ENCODE measurements around the gene GYG2. TPM values are rescaled to one million over a fixed set of nuclear protein-coding genes. Genes with fewer than 3 reads are reported as not detected.
"Not testable (repeated sequence)": the region's sequence is repeated elsewhere in the genome, so short reads cannot be mapped to it uniquely, and the experiment has no call there.

The GYG2 gene
- polyA plus RNA-seq, 3 donors, result 15.2 to 18.1 (median 17.1) TPM

DNA sequence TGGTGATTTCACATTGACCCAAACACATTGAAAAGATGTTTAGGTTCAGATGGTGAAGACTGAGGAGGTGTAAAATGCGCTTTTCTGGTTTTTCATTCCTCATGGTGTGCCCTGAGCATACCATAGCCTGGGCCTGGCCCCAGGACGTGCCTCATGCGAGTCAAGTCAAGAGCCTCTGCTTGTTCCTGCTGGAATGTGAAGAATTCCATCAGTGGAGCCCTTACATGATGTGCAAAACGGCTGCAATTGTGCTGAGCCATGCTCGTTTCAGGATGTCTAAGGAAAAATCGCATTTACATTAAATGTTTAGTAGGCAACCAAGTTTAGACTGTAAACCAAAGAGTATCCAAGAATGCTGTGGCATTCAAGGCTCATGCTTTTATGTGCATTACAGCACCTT lies 34.9 kb downstream of the GYG2 start:
- no peak for DNase-seq (ENCODE audit: low read depth in 3 of 3, low spot score in 2 of 3)

DNA sequence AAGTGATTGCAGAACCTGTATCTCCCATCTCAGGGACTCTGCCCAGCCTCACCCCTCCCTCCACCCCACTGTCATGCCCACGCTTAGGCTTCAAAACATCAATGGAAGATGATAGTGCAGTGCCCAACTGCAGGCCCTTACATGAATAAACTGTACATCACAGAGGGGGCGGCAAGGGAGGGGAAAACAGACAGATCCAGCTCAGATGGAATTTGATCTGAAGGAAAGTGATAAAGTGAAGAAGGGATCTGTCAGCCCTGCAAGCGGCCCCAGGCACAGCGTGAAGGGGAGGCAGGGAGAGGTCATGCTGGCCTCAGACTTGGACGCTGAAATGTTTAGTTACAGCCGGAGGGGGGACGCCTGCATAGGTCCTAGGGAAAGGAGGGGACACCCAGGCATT lies 38.5 kb downstream of the GYG2 start:
- no peak for DNase-seq (ENCODE audit: low read depth in 3 of 3, low spot score in 2 of 3)

DNA sequence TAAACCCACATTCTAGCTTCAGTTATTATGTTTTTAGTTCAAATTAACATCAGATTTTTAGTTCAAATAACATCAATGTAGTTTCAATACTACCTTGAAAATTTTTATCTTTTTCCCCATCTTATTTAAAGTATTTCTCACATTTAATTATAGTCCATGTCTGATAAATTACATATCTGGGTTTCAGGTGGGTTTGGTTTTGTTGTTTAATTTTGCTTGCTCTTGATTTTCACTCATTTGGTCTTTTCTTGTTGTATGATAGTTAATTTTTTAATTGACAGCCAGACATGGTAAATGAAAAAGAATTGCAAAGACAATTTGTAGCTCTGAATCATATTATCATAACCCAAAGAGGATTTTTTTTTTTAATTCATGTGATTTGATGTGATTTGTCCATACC lies 41.9 kb downstream of the GYG2 start:
- no peak for DNase-seq (ENCODE audit: low read depth in 3 of 3, low spot score in 2 of 3)

DNA sequence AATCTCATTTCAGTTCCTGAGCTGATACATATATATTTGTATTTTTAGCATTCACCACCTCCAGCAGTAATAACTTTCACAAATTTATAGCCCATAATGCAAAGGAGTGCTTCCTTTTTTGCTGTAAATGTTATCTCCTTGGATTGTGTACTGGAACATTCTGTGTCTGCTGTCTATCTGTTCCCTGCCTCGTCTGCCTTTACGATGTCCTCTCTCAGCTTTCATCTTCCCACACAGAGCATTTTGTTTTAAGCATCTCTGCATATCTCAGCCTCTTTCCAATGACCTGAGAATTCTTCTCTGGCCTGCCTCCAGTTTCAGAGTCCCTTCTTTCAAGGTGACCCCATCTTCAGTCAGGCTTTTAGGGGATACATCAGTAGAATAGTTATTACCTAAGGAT lies 43.1 kb downstream of the GYG2 start:
- no peak for DNase-seq (ENCODE audit: low read depth in 3 of 3, low spot score in 2 of 3)

DNA sequence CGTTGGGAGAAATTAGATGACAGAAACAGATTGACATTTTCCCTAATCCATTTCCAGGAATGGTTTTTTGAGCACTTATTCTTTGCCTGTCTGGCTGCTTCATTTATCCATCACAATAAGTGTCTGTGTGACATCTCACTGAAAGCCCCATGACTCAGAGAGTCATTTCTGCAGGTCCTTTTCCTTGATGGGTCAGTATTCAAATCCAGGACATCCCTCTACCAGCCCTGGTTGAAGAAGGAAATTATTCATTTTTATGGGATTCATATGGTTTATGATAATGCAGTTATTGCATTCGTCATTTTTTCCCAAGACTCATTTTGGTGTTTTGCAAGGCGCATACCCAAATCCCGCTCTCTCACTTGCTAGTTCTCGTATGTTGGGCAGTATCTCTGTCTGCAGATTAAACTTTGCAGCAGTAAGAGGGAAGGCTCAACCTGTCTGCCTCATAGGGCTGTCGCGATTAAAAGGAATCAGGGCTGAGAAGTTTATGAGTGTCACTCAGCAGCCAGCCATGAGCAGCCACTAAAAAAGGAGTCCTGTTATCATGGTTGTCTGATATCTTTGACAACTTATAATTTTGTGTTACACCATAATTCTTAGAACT lies 44.0 kb downstream of the GYG2 start:
- no peak for DNase-seq (ENCODE audit: low read depth in 3 of 3, low spot score in 2 of 3)

DNA sequence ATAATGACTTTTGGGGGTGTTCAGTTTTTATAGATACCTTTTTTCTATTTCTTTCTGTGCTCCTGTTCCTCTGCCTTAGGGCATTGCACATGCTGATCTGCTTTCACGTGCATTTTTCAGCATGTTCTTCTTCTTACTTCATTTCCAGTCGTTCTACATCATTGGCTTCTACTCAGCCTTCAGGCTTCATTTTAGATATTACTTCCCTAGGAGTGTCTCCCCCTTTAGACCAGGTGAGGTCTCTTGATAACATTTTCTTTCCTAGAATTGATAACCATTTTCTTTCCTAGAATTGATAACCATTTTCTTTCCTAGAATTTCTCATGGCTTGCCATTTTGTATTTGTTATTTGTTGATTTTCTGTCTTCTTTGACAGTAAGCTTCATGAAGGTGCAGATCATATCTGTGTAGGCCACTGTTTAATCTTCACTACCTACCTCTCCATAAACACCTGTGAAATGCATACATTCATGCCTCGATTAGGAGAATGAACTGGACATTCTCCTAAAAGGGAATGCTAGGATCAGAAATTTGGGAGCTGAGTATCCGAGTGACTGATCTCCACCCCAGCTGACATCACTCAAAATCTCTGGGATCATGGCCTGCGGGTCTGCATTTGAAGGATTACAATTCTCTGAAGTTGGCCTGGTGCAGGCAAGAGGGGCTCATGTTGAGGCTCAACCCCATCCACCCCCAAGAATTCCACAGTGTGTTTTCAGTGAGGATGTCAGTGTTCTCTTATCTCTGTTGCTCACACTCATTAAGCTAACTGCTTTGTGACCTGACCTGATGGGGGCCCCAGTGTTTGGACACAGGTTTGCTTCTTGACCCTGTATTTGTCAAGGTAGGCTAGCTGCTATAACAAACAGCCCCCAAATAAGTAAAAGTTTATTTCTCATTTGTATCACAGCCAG lies 45.7 kb downstream of the GYG2 start:
- DNase-seq (ENCODE audit: low read depth in 3 of 3, low spot score in 2 of 3), result no peak

DNA sequence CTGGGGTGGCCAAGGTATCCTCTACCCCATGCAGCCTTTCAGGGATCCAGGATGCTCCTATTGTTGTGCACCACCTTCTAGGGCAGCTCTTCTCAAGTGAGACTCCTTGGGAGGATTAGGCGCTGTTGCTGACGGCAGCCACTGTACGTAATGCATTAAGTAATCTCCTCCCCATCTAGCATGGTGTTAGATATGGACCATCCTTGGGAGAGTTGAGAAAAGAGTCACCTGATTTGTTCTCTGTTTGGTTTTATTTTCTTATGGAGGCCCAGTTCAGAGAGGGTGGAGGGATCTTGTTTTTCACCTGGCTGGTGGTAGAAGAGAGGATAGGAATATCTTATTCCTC lies 46.4 kb downstream of the GYG2 start:
- no peak for DNase-seq (ENCODE audit: low read depth in 3 of 3, low spot score in 2 of 3)

DNA sequence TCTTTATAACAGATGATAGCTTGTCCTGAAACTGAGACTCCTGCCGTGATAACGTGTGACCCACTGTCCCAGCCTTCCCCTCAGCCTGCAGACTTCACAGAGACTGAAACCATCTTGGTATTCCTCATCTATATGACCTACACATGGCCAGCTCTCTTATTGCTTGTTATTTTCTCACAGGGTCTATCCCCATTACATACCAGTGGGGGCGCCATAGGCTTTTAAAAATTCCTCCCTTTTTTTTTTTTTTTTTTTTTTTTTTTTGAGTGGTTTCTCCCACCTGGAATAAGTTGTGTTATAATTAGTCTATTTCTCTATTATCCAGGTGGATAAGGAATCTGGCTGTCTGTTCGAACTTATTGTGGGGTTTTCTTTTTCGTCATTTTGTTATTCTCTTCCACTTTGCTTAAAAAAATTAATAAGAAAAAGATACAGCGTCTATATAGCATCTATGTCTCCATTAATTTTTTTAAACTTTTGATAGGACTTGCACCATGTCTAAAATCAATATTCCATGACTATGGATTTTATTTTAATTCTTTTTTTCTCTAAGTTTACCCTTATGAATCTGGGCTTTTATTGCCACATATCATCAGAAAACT lies 47.2 kb downstream of the GYG2 start:
- no peak for DNase-seq (ENCODE audit: low read depth in 3 of 3, low spot score in 2 of 3)

DNA sequence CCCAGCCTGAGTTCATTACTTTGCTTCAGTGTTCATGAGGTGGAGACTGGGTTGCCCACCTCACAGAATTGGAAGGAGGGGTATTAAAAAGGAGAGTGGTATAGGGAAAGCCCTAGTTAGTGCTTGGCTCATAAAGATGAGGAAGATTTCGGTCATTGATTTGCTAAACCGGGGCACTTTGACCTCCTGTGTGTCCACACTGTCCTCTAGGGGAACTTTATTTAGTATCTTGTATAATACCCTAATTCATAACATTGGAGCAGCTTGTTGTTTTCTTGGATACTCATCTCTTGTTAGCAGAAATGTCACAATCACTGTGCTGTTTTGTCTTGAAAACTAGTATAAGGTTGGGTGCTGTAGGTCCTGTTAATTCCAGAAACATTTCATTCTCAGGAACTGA lies 49.8 kb downstream of the GYG2 start:
- DNase-seq (ENCODE audit: low read depth in 3 of 3, low spot score in 2 of 3), result no peak

DNA sequence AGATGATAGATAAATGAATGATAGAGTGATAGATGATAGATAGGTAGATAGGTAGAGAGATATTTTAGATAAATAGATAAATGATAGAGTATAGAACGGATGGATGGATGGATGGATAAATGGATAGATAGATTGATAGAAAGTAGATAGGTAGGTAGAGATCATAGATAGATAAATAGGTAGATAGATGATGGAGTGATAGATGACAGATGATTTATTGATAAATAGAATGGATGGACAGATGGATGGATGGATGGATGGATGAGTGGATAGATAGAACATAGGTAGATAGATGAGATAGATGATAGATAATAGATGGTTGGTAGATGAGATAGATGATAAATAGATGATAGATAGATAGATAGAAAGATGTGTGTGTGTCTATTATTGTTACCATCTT lies 50.9 kb downstream of the GYG2 start:
- DNase-seq (ENCODE audit: low read depth in 3 of 3, low spot score in 2 of 3), result no peak

DNA sequence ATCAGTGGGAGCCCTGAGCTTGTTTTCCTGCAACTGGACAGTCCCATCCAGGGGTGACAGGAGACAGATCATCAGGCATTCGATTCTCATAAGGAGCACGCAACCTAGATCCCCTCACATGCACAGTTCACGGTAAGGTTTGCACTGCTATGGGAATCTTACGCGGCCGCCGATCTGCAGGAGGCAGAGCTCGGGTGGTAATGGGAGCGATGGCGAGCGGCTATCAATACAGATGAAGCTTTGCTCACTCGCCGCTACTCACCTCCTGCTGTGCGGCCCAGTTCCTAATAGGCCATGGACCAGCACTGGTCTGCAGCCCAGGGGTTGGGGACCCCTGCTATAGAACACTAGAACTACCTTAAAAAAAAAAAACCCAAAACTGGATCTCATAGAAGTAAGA lies 55.0 kb downstream of the GYG2 start:
- no peak for DNase-seq (ENCODE audit: low read depth in 3 of 3, low spot score in 2 of 3)

DNA sequence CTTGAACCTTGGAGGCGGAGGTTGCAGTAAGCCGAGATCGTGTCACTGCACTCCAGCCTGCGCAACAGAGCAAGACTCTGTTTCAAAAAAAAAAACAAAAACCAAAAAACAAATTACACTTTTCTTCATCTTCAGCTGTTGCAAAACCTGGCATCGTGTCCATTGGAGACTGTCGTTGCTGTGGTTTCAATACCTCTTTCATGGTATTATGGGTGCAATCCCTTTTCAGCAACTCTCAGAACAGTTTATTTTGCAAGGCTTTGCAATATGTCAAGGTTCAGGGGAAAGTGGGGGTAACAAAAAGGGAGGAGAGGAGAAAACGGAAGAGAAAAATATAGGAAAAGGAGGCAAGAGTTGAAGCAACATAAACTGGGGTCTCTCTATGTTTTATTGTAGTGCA lies 59.6 kb downstream of the GYG2 start:
- no peak for DNase-seq (ENCODE audit: low read depth in 3 of 3, low spot score in 2 of 3)

DNA sequence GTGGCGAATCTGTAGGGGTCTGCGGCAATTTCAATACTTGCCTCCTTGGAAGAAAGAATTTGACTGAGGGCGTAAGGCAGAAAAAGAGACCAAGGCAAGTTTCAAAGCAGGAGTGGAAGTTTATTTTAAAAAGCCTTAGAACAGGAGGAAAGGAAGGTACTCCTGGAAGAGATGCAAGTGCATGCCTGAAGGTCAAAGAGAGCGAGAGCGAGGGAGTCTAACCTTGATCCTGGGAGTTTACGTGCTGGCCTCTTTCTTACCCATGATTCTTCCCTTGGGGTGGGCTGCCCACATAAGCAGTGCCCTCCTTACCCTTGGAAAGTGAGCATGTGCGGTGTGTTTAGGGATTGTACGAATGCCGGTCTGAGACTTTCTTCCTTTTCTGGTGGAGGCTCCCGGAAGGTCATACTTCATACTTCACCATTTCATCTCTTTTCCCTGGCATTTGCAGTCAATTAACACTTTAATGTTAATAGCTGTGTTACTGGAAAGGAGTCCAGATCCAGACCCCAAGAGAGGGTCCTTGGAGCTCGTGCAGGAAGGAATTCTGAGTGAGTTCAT lies 60.4 kb downstream of the GYG2 start:
- no peak for DNase-seq (ENCODE audit: low read depth in 3 of 3, low spot score in 2 of 3)

DNA sequence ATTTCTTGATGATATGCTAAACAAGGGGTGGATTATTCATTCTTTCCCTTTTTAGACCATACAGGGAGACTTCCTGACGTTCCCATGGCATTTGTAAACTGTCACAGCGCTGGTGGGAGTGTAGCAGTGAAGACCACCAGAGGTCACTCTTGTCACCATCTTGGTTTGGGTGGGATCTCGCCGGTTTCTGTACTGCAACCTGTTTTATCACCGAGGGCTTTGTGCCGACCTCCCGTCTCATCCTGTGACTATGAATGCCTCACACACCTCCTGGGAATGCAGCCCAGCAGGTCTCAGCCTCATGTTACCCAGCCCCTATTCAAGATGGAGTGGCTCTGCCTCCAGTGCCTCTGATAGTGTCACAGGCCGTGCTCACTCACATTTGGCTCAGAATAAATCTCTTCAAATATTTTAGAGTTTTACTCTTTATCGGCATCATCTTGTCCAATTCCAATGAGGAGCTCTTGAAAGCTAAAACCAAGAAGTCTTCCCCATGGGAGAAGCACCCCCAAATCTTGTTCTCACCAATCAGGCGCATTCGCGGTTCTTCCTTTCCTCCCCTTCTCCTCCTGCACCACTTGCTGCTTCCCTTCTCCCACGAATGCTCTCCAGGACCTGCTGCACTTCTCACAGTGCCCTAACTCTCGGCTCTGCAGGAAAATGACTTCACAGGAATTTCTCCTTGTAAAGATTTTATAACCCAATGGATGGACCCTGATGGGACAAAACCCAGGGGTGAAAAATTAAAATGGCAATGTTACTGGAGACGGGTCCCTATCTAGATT lies 61.2 kb downstream of the GYG2 start:
- DNase-seq (ENCODE audit: low read depth in 3 of 3, low spot score in 2 of 3), result not testable (repeated sequence)

DNA sequence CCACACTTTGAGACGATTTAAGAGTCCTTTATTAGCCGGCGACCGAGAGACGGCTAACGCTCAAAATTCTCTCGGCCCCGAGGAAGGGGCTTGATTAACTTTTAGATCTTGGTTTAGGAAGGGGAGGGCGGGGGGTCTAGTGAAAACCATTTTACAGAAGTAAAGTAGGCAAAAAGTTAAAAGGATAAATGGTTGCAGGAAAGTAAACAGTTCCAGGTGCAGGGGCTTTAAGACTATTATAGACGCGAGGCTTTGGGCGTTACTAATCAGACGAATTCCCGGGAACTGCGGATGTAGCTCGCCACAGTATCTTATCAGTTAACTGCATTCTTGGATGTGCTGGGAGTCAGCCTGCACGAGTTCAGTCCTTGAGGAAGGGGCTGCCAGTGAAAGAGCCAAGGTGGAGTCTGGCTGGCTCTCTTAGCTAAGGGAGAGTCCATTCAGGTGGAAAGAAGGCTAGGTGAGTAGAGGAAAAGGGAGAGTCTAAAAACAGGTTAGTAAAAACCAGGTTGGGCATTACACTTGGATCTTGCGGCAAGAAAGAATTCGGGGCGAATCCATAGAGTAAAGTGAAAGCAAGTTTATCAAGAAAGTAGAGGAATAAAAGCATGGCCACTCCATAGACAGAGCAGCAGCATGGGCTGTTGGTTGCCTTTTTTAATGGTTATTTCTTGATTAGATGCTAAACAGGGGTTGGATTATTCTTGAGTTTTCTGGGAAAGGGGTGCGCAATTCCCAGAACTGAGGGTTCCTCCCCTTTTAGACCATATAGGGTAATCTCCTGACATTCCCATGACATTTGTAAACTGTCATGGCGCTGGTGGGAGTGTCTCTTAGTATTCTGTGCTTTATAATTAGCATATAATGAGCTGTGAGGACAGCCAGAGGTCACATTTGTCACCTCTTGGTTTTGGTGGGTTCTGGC lies 62.1 kb downstream of the GYG2 start:
- not testable (repeated sequence) for DNase-seq (ENCODE audit: low read depth in 3 of 3, low spot score in 2 of 3)

DNA sequence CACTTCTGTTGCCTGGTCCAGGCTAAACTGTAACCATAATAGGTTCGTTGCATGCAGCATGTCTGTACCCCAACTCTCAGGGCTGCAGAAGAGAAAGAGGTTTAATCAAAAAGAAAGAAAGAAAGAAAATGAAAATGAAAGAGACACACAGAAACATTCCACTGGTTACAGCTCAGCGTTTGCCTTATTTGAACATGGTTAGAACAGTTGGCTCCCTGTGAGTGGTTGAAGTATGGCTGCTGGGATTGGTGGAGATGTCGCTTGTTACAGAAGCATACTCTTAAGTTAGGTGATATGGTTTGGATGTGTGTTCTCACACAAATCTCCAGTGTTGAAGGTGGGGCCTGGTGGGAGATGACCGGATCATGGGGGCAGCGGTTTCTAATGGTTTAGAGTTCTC lies 64.1 kb downstream of the GYG2 start:
- no peak for DNase-seq (ENCODE audit: low read depth in 3 of 3, low spot score in 2 of 3)

DNA sequence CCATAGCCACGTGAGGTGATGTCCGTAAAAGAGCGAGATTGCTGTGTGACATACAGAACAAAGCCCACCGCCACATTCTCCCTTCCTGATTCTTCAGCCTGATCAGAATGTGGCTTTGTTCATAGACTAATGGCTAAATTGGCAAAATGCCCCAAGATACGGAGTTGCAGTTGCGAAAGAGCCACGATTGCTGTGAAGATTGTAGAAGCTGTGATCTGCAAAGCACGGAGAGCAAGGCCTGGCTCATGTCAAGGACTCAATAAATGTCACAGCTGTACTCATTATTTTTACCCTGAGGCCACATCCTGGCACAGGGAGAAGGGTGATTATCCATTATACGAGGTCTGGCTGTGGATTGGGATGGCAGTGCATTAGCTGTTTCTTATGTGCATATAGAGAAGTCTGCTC lies 66.2 kb downstream of the GYG2 start:
- DNase-seq (ENCODE audit: low read depth in 3 of 3, low spot score in 2 of 3), result no peak

DNA sequence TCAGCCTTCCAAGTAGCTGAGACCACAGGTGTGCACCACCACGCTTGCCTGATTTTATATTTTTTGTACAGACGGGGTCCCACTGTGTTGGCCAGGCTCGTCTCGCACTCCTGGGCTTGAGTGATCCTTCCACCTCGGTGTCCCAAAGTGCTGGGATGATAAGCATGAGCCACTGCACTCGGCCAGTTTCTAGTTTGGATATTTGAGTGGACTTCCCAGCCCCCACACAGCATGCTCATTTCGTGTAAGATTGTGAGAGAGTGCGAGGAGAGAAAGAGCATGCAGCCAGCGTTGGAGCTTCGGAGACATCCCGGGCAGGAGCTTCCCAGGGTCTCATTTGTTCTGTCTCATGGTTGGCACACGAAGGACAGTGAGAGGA lies 68.6 kb downstream of the GYG2 start:
- DNase-seq (ENCODE audit: low read depth in 3 of 3, low spot score in 2 of 3), result no peak

DNA sequence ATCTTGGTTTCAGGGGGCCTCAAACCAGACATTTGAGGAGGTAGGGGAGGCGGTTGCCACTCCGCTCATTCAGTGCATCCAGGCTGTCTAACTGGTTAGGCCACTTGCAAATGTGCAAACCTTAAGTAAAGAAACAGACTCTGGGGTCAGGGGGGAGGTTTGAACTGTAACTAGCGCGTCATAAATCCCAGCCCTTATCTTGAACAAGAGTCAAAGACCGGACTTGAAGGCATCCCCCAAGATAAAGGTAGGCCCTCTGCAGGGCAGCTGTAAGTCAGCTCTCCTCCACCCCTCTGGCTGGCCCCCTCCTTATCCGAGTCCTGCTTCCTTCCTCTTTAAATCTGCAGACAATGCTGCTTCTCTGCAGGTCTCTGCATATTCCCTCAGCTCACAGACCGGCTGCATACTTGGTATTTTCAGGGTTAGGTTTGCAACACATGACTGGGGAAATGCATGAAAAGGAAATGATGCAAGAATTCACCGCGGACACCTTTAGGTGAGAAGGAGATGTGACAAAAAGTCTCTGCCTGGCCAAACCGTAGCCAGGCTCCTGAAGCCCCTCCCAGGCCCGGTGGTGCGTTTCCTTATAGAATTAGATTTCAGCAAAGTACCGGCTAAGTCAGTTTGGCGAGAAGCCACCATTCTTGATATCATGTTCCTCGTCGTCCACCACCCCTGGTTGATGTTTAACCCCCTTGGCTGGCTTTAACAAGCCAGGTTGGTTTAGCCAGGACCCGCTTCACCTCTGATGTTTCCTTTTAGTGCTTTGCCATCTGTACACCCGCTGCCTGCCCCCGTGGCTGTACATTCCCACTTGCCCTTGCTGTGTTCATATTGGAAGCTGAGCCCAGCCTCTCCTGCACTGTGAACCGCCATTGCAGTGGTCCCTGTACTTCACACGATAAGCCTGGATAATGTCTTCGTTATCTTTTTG lies 69.2 kb downstream of the GYG2 start:
- DNase-seq (ENCODE audit: low read depth in 3 of 3, low spot score in 2 of 3), result not testable (repeated sequence)

Data from right renal cortex interstitium (tissue), 3 donors.